GM18907 (cell line): Measurements from ENCODE around the gene SORBS1.
"Not testable (repeated sequence)": the region's sequence is repeated elsewhere in the genome, so short reads cannot be mapped to it uniquely, and the experiment has no call there.

Source experiments
- ATAC-seq: cut with Tn5 transposase; IDR thresholded peaks from one replicate; pipeline ENCODE4 v1.9.1; 2021; ENCODE audit warnings: mild to moderate bottlenecking, moderate library complexity; ENCODE audit not compliant: unreplicated experiment

Gene SORBS1

GRCh38 chr10:95356190-95356955 is 204.8 kb downstream of the SORBS1 start:
- ATAC-seq: no peak

GRCh38 chr10:95355301-95355700 is 205.9 kb downstream of the SORBS1 start:
- no peak for ATAC-seq

- no peak for ATAC-seq
Measured at GRCh38 chr10:95354110-95354509, 207.1 kb downstream of the SORBS1 start.

GRCh38 chr10:95353123-95353522 is 208.0 kb downstream of the SORBS1 start:
- no peak for ATAC-seq

- ATAC-seq: no peak
Measured at GRCh38 chr10:95352684-95353083, 208.5 kb downstream of the SORBS1 start.

GRCh38 chr10:95350830-95351228 is 210.3 kb downstream of the SORBS1 start:
- ATAC-seq: no peak

GRCh38 chr10:95350219-95350829 is 210.8 kb downstream of the SORBS1 start:
- ATAC-seq: no peak

GRCh38 chr10:95347402-95347766 is 213.8 kb downstream of the SORBS1 start:
- not testable (repeated sequence) for ATAC-seq

GRCh38 chr10:95346715-95347401 is 214.3 kb downstream of the SORBS1 start:
- ATAC-seq: no peak

- no peak for ATAC-seq
Measured at GRCh38 chr10:95343573-95343972, 217.6 kb downstream of the SORBS1 start.

GRCh38 chr10:95341716-95342130 is 219.4 kb downstream of the SORBS1 start:
- ATAC-seq: no peak

GRCh38 chr10:95339863-95340262 is 221.3 kb downstream of the SORBS1 start:
- no peak for ATAC-seq

GRCh38 chr10:95337423-95338160 is 223.6 kb downstream of the SORBS1 start:
- no peak for ATAC-seq

- ATAC-seq: no peak
Measured at GRCh38 chr10:95336702-95337101, 224.5 kb downstream of the SORBS1 start.

GRCh38 chr10:95335933-95336699 is 225.1 kb downstream of the SORBS1 start:
- ATAC-seq: no peak

GRCh38 chr10:95334805-95335144 is 226.4 kb downstream of the SORBS1 start:
- no peak for ATAC-seq

- ATAC-seq: no peak
Measured at GRCh38 chr10:95333997-95334804, 227.0 kb downstream of the SORBS1 start.

- ATAC-seq: no peak
Measured at GRCh38 chr10:95332666-95333249, 228.4 kb downstream of the SORBS1 start.

- ATAC-seq: no peak
Measured at GRCh38 chr10:95331596-95332130, 229.5 kb downstream of the SORBS1 start.
